Stimulated activated CD8-positive, alpha-beta memory T cell treated with anti-CD3 and anti-CD28 coated beads, Interleukin-2, amount 100 ng/mL, for 1 hour (primary cell): ENCODE results near the gene PPM1L.
"Not testable (repeated sequence)": the region's sequence is repeated elsewhere in the genome, so short reads cannot be mapped to it uniquely, and the experiment has no call there.

Experiments
- DNase-seq, 2 donors: peaks; one replicate each; pipeline ENCODE4 v3.0.0-alpha.2; 2020; ENCODE audit warnings: low read depth in 2 of 2

PPM1L gene

DNA sequence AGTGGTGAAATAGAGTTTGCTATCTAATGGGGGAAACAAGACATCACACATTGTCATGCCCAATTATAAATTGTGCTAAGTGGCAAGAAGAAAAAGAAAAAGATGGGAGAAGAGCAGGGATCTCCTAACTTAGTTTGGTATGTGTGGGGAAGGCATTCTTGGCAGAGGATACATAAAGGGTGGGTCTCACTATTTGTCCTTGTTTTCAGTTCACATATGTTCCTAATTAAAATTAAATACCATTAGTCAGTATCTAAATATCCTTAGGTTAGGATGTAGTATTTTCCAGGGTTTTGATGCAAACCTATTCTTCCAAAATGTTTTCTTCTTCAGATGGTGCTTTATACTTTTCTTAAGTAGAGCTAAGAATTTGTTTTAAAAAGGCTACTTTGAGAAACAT, 175.4 kb downstream of the PPM1L start:
- DNase-seq = no peak

DNA sequence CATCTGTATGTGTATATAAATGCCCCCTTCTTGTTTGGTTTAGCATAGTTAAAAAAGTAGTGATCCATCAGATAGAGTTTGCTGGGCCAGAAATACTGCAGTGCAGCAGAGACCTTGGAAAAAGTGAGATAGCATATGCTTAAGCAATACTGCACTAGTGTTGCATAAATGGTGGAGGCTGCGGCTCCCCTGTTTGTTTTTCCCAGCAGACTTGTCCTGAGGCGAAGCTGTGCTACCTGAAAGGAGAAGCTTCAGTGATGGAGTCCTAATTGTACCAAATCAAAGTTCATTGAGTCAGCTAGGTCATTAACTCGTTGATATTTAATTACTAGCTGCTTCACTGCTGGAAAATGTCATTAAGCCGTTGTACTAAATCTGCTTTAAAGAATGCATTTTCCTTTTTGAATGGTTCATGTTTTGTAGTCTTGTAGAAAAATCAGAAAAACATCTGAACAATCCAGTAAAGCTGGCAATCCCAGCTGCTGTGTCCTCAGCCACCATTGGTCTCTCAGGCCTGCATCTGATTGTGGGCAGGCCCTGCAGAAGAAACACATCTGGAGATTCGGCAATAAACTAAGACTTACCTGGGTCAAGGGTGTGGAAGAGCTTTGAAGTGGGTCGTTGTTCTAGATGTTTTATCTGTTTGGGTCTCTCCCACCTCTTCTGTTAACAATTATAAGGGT, 179.5 kb downstream of the PPM1L start:
- DNase-seq = no peak

DNA sequence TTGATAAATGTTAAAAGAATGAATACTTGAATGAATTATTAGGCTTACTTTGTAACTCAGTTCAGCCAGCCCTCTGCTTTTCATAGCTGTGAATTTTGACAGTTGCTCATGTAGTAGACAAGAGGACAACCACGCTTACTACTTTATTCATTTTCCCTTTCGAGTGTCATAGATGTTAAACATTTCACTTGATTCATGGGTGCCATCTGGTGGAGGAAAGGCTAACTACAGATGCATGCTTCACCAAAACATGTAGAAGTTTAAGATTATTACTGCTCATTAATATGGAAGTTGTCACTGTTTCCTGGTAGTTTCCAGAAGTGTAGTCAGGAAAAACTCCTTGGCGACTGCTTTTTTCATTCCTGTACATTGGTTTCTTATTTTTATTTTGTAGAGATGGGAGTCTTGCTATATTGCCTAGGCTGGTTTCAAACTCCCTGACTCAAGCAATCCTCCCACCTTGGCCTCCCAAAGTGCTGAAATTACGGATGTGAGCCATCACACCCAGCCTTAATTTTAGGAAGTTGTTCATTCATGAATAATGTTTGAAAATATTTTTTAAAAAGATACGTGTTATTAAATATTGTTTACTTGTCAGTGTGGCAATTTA, 186.0 kb downstream of the PPM1L start:
- DNase-seq = peak; percentile 38 to 46

DNA sequence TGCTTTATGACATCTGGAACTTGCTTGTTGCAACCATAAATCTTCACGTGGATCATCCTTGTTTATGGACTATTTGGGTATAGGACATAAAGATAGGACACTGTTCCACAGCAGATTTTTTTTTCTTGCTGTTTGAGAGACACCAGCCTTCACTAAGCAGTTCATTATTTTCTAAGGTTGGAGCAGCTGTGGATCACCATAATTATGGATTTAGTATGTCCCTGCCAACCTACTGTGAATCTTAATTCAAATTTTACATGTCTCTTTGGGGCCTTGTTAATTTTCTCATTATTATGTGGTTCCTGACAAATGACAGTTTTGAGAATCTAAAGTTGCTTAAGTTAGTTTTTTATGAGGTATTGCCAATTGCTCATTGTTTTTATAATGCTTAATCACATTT, 188.0 kb downstream of the PPM1L start:
- no peak for DNase-seq

DNA sequence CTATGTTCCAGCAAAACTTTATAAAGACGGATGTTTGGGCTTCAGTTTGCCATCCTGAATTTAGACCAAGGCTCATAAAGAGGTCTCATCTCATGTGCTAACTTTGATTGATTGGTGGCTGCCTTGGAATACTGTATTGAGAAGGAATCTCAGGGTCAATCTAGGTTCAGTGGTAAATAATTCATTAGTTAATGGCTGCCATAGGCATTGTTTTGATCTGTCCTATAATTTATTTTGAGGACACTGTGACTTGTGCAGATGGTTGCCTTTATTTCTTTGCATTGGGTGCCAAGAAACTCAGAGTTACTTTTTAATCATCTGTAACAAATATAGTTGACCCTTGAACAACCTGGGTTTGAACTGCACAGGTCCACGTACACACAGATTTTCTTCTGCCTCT, 189.3 kb downstream of the PPM1L start:
- no peak for DNase-seq

DNA sequence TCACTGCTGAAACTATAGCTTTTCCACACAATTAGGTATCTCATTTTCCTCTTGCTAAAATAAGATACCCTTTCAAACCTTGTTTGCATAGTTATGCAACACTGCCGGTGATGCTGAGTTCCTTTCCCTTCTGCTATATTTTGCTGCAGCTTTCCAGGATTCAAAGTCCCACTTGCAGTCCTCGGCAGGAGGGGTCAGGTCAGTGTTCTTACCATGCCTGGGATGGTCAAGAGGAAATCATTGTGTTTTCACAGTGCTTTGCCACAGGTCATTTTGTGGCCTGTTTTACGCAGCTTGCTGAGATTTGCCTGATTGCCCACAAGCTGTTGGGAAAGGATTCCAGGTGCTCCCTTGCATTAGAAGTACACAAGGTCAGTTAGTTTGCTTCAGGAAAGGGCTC, 192.2 kb downstream of the PPM1L start:
- DNase-seq = no peak

DNA sequence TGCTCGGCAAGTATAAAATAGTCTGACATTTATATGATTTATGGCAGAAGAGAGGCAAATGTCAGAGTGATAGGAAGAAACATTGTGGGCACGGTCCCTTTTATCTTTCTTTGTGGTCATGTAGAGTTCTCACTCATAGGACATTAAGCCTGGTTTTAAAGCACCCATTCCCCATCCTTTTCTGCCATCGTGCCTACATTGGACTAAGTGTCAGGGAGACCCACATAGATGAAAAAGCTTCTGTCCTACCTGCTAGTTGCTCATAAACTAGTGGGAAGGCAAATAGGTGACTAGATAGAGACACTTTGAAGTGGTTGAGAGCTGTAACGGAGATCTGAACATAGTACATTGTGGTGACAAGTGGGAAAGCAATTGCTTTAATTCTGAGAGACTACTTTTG, 193.4 kb downstream of the PPM1L start:
- no peak for DNase-seq

DNA sequence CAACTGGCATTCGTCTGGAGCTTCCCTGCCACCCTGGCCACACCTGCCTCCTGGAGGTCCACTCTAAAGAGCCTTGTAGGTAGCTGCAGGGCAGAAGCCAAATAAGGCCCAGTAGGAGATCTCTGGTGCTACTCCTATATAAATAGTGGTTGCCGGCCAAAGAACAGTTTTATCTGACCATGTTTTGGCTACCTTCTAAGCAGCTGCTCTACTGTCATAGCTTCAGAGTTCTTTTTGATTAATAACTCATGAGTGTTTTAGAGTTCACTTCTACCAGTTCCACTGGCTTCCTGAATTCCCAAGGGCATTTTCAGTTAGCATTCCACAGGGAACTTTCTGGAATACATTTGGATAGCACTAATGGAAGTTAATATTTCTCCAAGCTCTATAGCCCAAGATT, 194.5 kb downstream of the PPM1L start:
- DNase-seq = no peak

DNA sequence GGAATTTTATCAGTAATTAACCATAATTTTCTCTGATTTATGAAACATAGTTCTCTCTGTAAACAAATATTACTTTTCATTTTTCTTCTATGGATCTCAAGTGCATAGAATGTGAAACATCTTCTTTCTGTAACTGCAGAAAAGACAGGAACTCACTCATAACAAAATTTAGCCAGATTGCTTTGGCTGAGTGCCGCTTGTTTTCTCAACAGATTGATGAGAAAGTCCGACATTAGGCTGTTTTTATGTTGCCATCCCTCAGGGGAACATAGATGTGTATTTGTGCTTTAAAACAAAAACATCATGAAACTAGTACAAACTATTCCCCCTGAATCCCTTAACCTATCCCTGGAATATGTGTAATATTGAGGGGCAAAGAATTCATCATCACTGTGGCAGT, 194.9 kb downstream of the PPM1L start:
- DNase-seq = no peak

DNA sequence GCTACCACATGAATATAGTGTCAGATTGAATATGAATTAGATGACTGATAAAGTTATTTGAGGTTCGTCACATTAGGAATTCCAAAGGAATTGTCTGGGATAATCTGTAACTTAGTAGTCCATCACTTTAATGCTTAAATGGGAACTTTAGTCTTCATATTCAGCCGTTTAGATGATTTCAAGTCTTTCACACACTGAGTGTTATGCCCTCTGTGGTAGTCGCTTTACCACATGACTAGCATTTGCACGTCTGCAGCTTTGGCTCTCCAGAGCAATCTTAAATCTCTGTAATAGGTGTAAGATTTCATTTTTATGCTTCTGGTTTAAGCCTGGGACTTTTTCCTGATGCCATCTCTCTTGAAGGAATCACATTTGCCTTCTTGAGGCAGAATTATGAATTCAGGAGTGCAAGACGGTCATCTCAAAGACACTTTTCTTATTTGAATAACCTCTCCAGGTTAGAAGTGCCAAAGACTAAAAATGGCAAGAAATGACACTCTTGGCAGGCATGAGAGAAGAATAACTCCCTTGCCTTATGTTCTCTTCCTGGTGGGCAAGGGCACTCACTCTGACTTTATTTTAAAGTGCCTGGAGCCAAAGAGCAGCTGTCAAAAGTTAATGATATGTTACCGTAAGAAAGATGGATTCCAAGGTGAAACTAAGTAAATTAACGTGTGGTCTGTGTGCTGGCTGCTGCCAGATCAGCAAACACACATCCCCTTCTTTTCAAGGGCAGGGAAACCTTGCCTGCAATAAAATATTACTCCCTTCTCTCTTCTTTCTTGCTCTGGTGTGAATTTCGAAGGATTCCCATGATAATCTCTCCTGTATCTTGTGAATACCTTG, 195.8 kb downstream of the PPM1L start:
- DNase-seq = no peak

DNA sequence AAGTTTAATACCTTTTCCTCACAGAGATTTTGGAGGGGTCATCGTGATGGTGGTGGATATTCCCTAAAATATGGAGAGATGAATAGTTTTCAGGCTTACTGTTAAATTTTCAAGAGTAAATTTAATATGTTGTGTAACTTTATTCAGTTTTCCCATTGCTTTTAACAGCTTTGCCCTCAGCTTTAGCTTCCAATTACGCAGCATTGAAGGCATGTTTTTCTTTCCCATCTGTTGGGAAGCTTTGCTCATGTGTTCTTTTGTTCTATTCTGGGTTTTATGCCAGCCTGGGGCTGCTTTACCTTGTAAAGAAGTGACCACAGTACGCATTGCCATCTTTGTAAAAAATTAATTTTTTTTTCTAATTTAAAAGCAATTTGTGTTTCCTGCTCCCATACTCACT, 197.7 kb downstream of the PPM1L start:
- no peak for DNase-seq

DNA sequence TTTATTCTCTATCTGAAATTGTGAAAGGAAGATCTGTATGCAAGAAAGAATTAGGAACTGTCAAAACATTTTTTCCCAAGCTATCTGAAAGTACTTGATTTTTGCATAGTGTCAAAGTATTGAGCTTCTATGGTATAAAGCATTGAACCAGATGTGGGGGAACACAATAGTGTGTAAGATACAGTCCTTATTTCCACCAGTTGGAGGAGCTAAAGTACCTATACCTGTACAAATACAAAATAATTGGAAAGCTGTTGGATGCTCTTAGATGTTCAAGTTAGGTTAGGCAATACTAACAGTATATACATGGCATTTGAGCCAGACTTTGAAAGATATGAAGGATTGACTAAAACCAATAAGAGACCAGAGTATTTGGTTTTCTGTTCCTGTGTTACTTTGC, 200.8 kb downstream of the PPM1L start:
- DNase-seq = no peak

DNA sequence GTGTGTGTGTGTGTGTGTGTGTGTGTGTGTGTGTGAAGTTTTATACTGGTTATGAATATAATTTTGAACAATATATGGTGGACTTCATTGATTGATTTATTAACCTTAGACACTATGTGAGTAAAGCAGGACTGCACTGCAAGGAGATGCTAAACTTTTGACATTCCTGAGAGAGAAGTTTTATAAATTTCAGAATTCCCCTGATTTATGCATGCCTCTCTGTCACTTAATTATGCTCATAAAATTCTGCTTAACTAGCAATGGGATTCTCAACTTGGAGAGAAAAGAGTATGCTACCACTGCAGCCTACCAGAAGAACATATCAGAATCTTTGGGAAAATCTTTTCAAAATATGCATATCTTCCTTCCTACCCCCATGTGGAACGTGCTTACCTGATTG, 204.5 kb downstream of the PPM1L start:
- DNase-seq = no peak

DNA sequence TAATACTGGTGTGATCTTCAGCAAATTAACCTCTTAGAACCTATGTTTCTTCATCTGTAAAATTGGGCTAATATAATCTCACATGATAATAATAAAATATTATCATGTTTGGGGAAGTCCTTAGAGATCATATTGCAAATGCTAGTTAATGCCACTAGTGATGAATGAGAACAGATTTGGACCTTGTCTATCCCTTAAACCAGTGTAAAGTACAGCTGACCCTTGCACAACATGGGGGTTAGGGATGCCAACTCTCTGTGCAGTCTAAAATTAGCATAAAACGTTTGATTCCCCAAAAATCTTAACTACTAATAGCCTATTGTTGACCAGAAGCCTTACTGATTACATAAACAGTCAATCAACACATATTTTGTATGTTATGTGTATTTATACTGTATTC, 207.9 kb downstream of the PPM1L start:
- no peak for DNase-seq

DNA sequence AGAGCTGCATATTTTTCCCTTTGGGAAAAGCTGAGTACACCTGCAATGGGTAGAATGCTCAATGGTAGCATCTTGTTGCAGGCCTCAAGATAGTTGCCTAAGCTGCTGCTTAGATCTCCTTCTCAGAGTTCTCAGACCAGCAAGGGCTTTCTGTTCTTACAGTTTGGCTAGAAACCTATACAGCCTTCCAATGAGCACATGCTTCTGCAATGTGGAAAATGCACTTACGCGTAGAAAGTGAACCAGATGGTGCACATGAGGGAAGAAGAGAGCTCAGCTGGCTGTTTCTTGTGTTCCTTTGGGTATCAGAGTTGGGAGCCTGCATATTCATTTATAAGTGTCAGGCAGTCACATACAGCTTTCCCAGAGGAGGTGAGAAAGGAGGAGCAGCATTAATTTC, 212.7 kb downstream of the PPM1L start:
- no peak for DNase-seq

DNA sequence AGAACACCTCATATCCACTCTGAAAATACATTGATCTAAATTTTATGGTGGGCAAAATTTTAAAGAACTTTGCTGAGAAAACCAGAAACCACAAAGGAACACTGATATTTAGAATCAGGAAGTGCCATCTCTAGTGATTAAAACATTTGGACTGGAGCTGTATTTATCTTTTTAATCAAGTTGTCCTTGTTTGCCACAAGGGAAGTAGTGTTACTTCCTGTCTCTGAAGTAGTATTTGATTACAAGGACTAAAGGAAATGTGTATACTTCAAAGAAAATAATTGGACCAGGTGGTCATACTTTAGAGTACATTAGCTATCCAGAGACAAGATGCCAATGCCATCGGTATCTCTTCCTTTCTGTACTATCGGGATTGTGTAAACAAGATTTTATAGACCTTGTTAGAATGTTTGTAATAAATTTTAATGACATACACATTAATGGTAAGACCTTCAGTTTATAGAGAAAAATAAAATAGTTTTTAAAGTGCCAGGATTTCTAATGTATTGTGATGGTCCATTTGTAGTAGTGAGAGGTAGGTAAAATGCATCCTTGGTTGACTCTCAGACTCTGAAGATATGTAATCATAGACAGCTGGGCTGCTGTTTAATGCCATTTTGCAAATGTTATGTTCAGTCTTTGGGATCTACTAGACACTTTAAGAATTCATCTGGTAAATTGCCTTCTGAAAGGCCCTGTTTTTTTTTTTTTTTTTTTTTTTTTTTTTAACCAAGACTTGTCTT, 217.2 kb downstream of the PPM1L start:
- no peak for DNase-seq

DNA sequence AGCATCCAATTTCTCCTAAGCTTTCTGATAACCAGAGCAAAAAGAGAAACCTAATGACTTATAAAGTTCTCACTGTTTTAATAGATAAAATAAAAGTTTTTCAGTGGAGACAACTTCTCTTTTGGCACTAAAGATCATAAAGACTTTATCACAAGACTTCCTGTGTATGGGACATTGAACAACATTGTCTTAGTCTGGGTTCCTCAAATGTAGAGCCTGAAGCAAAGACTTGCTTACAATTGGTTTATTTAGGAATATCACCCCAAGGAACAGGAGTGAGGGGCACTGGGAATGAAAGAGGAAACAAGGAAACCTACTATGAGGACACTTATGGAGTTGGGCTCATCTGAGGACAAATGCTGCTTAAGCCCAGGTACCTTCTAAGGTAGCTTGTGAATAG, 221.7 kb downstream of the PPM1L start:
- no peak for DNase-seq

DNA sequence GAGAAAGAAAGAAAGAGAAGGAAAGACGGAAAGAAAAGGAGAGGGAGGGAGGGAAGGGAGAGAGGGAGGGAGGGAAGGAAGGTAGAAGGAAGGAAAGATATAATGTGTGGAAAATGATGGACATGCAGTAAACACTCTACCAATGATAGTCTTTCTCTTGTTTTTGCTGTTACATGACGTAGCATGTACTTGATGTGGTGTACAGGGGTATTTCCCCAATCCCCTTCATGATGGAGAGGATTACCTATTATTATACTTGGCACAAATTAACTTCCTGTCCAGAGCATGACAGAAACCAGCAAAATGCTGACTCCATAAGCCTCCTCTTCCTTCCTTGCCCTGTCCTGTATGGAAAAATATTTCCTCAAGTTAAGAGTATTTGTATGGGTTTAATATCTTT, 224.7 kb downstream of the PPM1L start:
- DNase-seq = no peak

DNA sequence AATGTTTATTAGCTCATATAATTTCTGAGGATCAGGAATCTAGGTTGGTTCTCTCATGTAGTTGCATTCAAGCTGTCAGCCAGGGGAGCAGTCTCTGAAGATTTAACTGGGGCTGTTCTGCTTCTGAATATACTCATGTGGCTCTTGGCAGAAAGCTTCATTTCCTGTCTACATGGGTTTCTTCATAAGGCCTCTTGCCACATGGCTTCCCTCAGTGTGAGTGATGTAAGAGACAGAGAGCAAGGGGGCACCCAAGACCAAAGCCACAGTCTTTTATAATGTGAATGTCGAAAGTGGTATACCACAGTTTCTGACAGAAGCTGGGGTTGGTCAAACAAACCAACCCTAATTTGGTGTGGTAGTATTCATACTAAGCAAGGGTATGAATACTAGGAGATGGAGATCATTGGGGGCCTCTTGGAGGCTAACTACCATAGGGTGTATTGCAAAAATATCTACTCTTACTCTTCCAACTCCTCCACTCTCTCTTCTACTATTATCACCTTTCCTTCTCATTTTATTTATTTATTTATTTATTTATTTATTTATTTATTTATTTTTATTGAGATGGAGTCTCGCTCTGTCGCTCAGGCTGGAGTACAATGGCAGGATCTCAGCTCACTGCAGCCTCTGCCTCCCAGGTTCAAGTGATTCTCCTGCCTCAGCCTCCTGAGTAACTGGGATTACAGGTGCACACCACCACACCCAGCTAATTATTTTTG, 225.3 kb downstream of the PPM1L start:
- DNase-seq = no peak

DNA sequence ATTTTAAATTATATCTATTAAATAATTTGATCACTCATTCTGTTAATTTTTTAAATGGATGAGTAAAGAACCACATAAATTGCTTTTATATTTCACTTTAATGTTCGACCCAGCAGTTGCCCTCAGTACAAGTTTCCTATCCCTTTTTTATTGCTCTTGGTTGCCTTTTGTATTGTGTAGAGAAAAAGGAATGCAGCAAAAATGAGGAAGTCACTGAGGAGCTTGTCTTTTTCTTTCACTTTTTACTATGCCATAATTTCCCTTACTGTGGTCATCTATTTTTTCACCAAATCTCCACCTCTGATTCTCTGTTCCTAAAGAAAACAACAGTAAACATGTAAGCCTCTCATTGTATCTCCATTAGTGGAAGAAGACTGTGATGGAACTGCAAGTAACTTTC, 226.5 kb downstream of the PPM1L start:
- DNase-seq = no peak

DNA sequence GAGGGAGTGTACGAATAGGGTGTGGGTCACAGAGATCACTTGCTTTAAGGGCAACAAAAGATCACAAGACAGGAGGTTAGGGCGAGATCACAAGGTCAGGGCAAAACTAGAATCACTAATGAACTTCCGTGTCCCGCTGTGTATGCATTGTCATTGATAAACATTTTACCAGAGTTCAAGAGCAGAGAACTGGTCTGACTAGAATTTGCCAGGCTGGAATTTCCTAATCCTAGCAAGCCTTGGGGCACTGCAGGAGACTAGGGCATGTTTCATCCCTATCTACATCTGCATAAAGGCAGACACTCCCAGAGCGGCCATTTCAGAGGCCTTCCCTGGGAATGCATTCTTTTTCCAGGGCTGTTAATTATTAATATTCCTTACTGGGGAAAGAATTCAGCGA, 227.9 kb downstream of the PPM1L start:
- DNase-seq = not testable (repeated sequence)

DNA sequence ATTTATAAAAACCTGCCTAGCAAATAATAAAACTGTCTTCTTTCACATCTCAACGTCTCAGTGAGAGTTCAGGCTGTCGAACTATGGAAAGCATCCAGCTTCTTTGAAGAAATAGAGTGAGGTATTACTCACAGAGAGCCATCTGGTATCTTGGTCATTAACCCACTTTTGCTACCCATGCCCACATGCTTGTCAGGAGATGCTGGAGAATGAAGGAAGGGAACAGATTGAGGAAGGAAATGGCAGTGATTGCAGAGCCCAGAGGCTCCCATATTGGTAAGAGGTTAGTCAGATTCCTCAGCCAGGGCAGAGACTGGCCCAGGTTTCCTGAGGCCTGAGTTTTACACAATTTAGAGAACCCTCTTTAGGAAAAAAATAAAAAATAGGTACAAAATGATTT, 230.0 kb downstream of the PPM1L start:
- no peak for DNase-seq
